Right forelimb (tissue), 1 donor: ENCODE measurements around the gene BAIAP2L1.
"Not testable (repeated sequence)": the region's sequence is repeated elsewhere in the genome, so short reads cannot be mapped to it uniquely, and the experiment has no call there.

Experiments
- DNase-seq: peaks from one replicate; pipeline ENCODE4 v3.0.0-alpha.2; 2018

BAIAP2L1 gene

DNA sequence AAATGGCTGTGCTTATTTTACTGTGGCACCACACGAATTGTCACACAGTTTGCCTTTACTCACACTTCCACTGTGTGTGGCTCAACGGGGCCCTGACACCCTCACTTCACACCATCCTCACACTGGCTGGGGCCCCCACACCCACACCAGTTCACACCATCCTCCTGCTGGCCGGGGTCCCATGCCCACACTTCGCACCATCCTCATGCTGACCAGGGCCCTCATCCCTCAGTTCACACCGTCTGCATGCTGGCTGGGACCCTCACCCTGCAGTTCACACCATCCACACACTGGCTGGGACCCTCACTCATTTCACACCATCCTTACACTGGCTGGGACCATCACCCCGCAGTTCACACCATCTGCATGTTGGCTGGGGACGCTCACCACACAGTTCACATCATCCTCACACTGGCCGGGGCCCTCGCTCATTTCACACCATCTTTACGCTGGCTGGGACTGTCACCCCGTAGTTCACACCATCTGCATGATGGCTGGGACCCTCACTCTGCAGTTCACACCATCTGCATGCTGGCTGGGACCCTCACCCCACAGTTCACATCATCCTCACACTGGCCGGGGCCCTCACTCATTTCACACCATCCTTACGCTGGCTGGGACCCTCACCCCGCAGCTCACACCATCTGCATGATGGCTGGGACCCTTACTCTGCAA lies 83.4 kb downstream of the BAIAP2L1 start:
- no peak for DNase-seq

GRCh38 chr7:98315994-98316527 lies 84.8 kb downstream of the BAIAP2L1 start:
- DNase-seq: not testable (repeated sequence)

DNA sequence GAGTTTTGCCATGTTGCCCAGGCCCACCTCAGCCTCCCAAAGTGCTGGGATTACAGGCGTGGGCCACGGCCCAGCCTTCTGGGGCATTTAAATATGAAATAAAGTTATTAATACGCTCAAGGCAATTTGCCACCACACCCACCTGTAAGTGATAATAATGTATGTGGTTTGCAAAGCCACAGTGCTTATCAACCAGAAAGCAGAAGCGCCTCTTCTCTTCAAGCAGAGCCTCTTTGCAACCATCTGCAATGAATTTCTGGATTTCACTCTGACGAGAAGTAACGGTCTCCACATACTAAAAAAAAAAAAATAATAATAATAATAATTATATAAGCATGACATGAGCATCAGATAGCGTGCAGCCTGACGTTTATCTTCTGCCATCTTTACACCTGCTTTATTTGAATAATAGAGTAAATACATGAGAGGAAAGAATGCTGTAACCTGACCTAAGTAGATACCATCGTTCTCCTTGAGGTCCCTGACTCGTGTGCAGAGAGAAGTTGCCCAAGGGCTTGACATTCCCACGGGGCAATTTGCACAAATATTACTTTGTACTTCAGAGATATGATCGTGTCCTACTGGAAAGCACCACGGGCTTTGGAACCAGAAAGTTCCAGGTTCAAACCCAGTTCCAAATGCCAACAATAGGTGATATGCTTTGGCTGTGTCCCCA lies 85.4 kb downstream of the BAIAP2L1 start:
- no peak for DNase-seq

DNA sequence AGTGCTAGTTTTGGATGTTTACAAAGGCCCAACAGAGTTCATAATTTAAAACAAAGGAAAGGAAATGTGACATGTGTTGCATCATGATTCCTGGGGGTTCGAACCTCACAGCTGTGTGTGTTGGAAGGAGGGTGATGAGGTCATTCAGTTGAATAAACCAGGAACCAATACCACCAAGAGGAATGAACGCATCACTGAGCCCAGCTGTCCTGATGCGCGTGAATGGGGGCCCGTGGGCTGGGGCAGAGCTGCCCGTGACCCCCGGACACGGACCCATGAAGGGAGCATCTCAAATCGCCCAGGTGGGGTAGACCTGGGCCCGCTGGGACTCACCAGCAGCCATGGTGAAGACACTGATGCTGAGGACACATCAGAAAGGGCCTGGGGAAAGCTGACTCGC lies 86.4 kb downstream of the BAIAP2L1 start:
- DNase-seq: no peak

GRCh38 chr7:98312201-98312600 lies 88.7 kb downstream of the BAIAP2L1 start:
- DNase-seq: no peak

- no peak for DNase-seq
Measured at GRCh38 chr7:98309566-98309965, 91.3 kb downstream of the BAIAP2L1 start.

DNA sequence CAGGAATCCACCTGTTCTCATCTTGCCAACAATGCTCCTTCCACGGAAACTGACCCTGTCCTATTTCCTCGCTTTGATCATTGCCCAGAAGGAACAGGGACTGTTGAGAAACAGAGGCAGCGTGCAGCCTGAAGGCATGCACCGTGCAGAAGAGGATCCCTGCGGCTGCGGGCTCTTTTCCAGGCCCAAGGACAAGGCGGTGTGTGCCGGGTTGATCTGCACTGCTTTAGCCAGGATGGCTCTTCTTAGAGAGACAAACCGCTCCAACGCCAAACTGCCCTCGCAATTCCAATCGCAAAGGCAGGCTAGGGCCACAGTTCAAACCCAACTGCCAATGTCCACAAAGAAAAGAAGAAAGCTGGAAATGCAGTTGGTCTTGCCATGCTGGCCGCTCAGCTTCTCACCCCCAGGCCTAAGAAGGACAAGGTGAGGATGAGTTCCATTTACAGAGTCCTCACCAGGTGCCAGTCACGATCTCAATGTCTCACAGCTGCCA lies 92.9 kb downstream of the BAIAP2L1 start:
- no peak for DNase-seq

GRCh38 chr7:98305951-98306535 lies 94.8 kb downstream of the BAIAP2L1 start:
- no peak for DNase-seq

DNA sequence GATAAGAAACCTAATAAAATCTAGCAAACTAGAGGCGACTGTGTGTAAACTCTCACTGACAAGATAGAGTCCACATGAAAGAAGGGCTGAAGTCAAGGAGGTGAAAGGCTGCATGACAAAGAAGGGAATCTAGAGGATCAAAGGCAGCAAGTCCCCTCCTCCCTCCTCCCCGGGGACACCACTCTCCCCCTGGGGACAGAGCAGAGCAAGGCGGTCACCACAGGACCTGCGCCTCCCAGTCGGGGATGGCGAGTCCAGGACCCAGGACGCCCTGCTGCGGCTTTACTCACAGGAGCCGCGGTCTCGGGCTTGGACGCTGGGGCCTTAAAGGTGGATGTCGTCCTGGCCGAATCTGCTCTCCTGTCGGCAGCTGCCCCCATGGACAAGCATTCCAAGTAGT lies 97.0 kb downstream of the BAIAP2L1 start:
- no peak for DNase-seq

GRCh38 chr7:98303176-98303865 lies 97.6 kb downstream of the BAIAP2L1 start:
- no peak for DNase-seq

GRCh38 chr7:98301693-98302470 lies 99.0 kb downstream of the BAIAP2L1 start:
- no peak for DNase-seq

DNA sequence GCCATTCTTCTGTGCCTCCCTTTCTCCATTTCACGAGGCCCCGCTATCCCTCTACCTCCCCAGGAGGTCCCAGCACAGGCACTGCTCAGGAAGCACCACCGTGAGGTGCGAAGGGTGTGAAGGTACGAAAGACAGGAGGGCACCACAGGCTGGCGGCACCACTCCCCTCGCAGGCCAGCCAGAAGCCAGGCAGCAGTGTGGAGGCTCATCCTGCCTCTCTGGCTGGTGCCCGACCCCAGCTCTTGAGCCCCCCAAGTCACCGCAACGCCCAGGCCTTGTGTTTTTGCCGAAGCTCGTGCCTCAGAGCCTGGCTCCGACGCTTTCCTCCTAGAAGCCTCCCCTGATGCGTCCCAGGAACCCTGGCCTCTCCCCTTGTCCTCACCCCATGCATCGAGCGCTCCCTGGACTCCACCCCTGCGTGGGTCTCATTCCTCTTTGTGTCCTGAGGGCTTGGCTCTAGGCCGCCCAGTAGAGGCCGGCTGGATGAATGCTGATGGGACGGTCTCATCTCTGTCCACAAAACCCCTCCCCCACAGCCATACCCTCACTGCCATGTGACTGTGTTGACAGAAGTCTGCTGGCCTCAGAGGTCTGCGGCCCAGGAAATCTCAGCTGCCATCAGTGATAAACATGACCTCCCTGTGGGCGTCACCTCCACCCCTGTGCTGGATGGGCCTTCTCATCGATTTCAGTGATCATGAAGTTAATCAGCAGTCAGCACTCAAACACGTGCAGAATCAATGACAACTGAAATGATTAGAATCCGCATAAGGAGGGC lies 100.1 kb downstream of the BAIAP2L1 start:
- no peak for DNase-seq

DNA sequence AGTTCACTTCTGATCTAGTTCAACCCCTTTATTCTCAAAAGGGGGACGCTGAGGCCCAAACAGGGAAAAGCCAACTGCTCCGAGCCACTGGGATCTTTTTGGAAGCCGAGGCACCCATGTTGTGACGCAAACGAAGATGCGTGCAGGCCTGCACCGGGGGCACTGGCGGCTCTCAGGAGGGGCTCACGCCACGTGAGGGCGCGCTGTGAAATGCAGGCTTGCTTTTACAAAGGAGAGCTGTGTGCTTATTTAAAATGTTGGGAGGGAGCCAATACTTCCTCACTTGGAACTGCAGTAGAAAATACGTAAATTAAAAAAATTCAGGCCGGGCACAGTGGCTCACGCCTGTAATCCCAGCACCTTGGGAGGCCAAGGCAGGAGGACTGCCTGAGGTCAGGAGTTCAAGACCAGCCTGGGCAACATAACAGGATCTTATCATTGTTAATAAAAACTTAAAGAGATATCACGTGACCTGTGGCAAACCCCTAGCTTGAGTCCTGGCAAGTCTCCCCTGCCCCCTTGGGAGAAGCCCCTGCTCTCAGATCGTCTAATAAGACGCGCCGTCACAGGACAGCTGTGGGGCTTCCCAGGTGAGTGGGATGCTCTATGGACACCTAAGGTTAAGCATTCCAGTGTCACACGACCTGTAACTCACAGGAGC lies 103.1 kb downstream of the BAIAP2L1 start:
- no peak for DNase-seq

DNA sequence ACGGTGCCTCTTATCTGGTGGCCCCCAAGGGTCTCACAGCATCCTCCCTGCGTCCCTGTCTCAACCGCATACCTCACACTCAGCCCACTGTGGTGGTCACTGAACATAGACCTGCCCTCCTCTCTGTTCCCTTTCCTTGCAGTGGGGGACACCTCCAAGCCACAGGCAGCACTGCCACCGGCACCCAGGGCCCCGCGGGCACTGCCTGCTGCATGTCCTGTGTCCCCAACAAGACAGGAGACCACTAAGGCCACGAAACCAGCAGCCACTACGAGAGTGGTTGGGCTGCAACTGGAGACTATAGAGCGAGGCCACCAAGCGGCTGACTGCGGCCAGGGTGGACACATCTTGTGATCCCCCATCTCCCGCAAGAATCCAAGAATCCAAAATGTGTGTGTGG lies 104.1 kb downstream of the BAIAP2L1 start:
- no peak for DNase-seq

DNA sequence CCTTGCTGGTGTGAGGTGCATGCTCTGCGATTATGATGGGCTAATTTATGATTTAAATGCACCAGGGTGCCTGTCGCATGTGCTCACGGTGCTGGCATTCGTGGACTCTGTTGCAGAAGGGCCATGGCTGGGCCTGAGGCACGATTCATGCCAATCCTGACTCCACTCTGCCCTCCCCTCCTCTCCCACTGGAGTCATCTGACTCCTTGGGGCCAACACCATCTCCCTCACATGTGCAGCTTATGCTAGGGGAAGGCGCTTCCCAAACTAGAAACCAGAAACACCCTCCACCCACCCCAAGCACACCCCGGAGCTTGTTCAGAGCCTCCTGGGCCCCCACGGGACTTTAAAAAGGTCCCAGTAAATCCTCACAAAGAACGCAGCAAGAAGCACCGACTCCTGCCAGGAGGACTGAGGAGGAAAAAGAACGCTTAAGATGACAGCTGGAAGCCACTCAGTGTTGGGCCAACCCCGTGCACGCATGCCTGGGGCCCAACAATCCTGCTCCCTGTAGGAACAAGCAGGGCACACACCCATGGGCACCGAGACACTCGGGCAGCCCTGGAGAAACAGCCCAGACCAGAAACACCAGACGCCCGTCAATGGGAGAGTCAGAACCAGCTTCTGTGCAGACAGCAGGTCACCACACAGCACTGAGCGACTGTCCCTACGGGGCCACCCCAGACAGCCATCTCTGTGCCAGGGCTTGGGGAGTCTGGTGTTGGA lies 105.3 kb downstream of the BAIAP2L1 start:
- no peak for DNase-seq

DNA sequence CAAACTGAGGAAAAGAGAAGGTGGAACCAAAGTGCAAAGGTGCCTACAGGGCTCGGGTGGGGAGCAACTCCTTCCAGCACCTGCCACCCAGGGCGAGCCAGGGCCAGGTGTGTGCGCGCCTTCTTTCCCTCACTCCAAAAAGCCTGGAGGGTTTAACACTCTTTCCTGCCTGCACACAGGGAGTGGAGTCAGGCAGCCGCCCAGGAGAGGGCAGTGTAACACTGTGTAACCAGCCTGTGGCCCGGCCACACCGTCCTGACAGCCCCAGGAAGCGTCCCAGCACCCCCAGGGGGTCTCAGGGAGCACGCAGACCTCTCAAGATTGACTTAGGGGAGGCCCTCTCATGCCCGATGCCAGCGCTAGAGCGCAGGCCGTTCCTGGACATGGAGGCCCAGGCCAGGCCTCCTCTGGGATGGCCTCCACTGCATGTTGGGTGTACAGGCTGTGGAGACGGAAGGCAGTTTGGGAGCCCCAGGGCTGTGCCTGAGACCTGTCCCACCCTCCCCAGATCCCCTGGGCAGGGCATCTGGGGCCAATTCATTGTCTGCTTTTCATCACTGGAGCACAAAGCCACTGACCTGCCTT lies 106.0 kb downstream of the BAIAP2L1 start:
- DNase-seq: peak; percentile 80

GRCh38 chr7:98294326-98294725 lies 106.6 kb downstream of the BAIAP2L1 start:
- DNase-seq: no peak

- no peak for DNase-seq
Measured at GRCh38 chr7:98293746-98294145, 107.1 kb downstream of the BAIAP2L1 start.

GRCh38 chr7:98293265-98293664 lies 107.6 kb downstream of the BAIAP2L1 start:
- DNase-seq: no peak

- no peak for DNase-seq
Measured at GRCh38 chr7:98291717-98292116, 109.2 kb downstream of the BAIAP2L1 start.
